Fibroblast of lung (primary cell): Measurements from ENCODE around the gene MAEA. TPM values are rescaled to one million over a fixed set of nuclear protein-coding genes. Genes with fewer than 3 reads are reported as not detected.

Experiments
- DNase-seq, 2 donors: peaks; one replicate each; pipeline versions ENCODE4 v3.0.0 to v3.0.0-alpha.2; 2010; ENCODE audit warnings: low read depth in 2 of 2
- H2AFZ ChIP-seq: 2 replicates; pipeline ENCODE4 v1.5.1; 2012; ENCODE audit warnings: low read length, control low read depth, inconsistent platforms
- H3K27ac ChIP-seq: 2 replicates; pipeline ENCODE4 v1.5.1; 2011; ENCODE audit warnings: low read length, control low read depth; ENCODE audit not compliant: insufficient read depth
- H3K27me3 ChIP-seq: 2 replicates; pipeline ENCODE4 v1.5.1; 2011; ENCODE audit warnings: mild to moderate bottlenecking, low read length; ENCODE audit not compliant: control insufficient read depth, insufficient read depth
- H3K36me3 ChIP-seq: 2 replicates; pipeline ENCODE4 v1.5.1; 2011; ENCODE audit warnings: low read length; ENCODE audit not compliant: control insufficient read depth, insufficient read depth
- H3K4me1 ChIP-seq: 2 replicates; pipeline ENCODE4 v1.5.1; 2011; ENCODE audit warnings: low read length; ENCODE audit not compliant: control insufficient read depth, insufficient read depth; ENCODE audit errors: extremely low read depth
- H3K4me2 ChIP-seq: 2 replicates; pipeline ENCODE4 v1.5.1; 2011; ENCODE audit warnings: low read length, control low read depth; ENCODE audit not compliant: insufficient read depth; ENCODE audit errors: extremely low read depth
- H3K4me3 ChIP-seq, 4 experiments: fragments of 200-600 bp in 1 of 4; sonication (generic) in 1 of 4; replicated peaks in 1 of 4; 2 replicates each; pipeline ENCODE4 v1.5.1; 2011 to 2016; ENCODE audit warnings: low read length in 4 of 4, low read depth in 3 of 4, mild to moderate bottlenecking in 3 of 4, control low read depth in 2 of 4, inconsistent platforms in 1 of 4, mixed read lengths in 1 of 4; ENCODE audit not compliant: insufficient read depth in 1 of 4; ENCODE audit errors: control extremely low read depth in 1 of 4
- H3K79me2 ChIP-seq: 2 replicates; pipeline ENCODE4 v1.5.1; 2012; ENCODE audit warnings: mild to moderate bottlenecking, low read length, inconsistent platforms; ENCODE audit not compliant: control insufficient read depth, insufficient read depth
- H3K9ac ChIP-seq: 2 replicates; pipeline ENCODE4 v1.5.1; 2011; ENCODE audit warnings: mild to moderate bottlenecking, low read length, control low read depth; ENCODE audit not compliant: insufficient read depth
- H3K9me3 ChIP-seq: 2 replicates; pipeline ENCODE4 v1.5.1; 2012; ENCODE audit warnings: low read depth, low read length; ENCODE audit not compliant: control insufficient read depth, insufficient read depth
- H4K20me1 ChIP-seq: 2 replicates; pipeline ENCODE4 v1.5.1; 2011; ENCODE audit warnings: low read length; ENCODE audit not compliant: control insufficient read depth, insufficient read depth; ENCODE audit errors: extremely low read depth
- CTCF ChIP-seq, 2 donors: IDR thresholded peaks in 1 of 2; conservative IDR thresholded peaks in 1 of 2; 1 replicate in 1 of 2; 2 replicates in 1 of 2; pipeline ENCODE4 v1.5.1; 2011 to 2012; ENCODE audit warnings: low read length in 2 of 2, control low read depth in 1 of 2, inconsistent platforms in 1 of 2, low read depth in 1 of 2, mild to moderate bottlenecking in 1 of 2
- EZH2 ChIP-seq: IDR thresholded peaks from 2 replicates; pipeline ENCODE4 v1.5.1; 2012; ENCODE audit warnings: low read length, control low read depth, mild to moderate bottlenecking; ENCODE audit errors: missing control alignments
- polyA plus RNA-seq, 2 donors: library from polyadenylated mRNA; depleted of rRNA in 1 of 2; stranded (reverse) in 1 of 2; unstranded in 1 of 2; fragments of >200 nt; gene quantifications; 2 replicates each; pipeline ENCODE4 v1.2.1, GENCODE V29; 2011 to 2012; ENCODE audit warnings: missing spikeins in 1 of 2
- total RNA-seq: library from RNA; depleted of rRNA; stranded (reverse); fragments of >200 nt; gene quantifications from 2 replicates; pipeline ENCODE4 v1.2.1, GENCODE V29; 2014

The MAEA gene
- total and polyA plus RNA-seq, 2 donors (not counting 1 experiment from before 2014, with no cell fraction given), result 44.3 to 53.8 TPM

DNA sequence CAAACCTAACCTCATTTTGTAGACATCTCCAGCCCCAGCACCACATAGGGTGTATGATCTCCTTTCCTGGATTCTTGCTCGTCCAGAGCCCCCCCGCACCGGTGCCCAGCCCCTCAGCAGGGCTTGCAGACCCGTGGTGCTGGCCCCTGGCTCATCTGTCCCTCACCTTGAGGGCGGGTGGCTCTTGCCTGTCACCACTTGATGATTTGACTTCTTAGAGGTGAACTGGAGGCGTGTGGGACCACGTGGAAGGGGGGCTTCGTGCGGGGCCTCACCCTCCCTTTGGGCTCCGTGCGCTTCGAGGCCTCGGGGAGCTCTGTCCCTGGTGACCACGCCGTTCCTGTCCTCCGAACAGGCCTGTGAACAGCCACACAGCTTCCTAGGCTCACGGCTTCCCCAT lies 72.8 kb downstream of the MAEA start:
- Histone ChIP-seq H3K4me3 (no peak overlapping the region), H3K4me1 (no peaks in the 10 kb centered on the region), H3K27me3 (no peaks in the 10 kb centered on the region), H3K4me2 (no peak overlapping the region), H3K9me3 (no peaks in the 10 kb centered on the region), H2AFZ (no peak overlapping the region), H4K20me1 (no peaks in the 10 kb centered on the region), H3K9ac (no peak overlapping the region), H3K79me2 (no peaks in the 10 kb centered on the region), H3K36me3 (peaks cover 9% of the 10 kb centered on the region), H3K27ac (no peak overlapping the region)
- no peak for DNase-seq
- TF ChIP-seq EZH2 (no peak), CTCF (conservative IDR thresholded peaks at IDR 0.05 in 1 of 2, IDR thresholded peaks at IDR 0.05 in 1 of 2; ENCODE audit: low read depth in 1 of 2, low read length in 2 of 2) (no peak)

- H3K27me3 ChIP-seq, result no peaks in the 10 kb centered on the region
- H3K36me3 ChIP-seq, result peaks cover 3% of the 10 kb centered on the region
- H3K4me2 ChIP-seq, result no peak overlapping the region
- no peak overlapping the region for H3K4me3 ChIP-seq
- TF ChIP-seq CTCF (conservative IDR thresholded peaks at IDR 0.05 in 1 of 2, IDR thresholded peaks at IDR 0.05 in 1 of 2; ENCODE audit: low read depth in 1 of 2, low read length in 2 of 2), result no peak
- TF ChIP-seq EZH2, result no peak
- no peaks in the 10 kb centered on the region for H3K9me3 ChIP-seq
- no peaks in the 10 kb centered on the region for H3K79me2 ChIP-seq
- H2AFZ ChIP-seq, result no peak overlapping the region
- no peak for DNase-seq
- H3K27ac ChIP-seq, result no peak overlapping the region
- H4K20me1 ChIP-seq, result no peaks in the 10 kb centered on the region
- H3K4me1 ChIP-seq, result no peaks in the 10 kb centered on the region
- no peak overlapping the region for H3K9ac ChIP-seq
These were observed 73.8 kb downstream of the MAEA start for GRCh38 chr4:1363513-1363912.

GRCh38 chr4:1364217-1364616 lies 74.5 kb downstream of the MAEA start:
- DNase-seq, result no peak
- no peak overlapping the region for H3K4me3 ChIP-seq
- H3K9me3 ChIP-seq, result no peaks in the 10 kb centered on the region
- TF ChIP-seq EZH2 (no peak), CTCF (conservative IDR thresholded peaks at IDR 0.05 in 1 of 2, IDR thresholded peaks at IDR 0.05 in 1 of 2; ENCODE audit: low read depth in 1 of 2, low read length in 2 of 2) (no peak)
- no peak overlapping the region for H3K4me2 ChIP-seq
- no peaks in the 10 kb centered on the region for H3K79me2 ChIP-seq
- no peaks in the 10 kb centered on the region for H4K20me1 ChIP-seq
- no peak overlapping the region for H3K9ac ChIP-seq
- H3K36me3 ChIP-seq, result peaks cover 5% of the 10 kb centered on the region
- no peaks in the 10 kb centered on the region for H3K4me1 ChIP-seq
- no peak overlapping the region for H2AFZ ChIP-seq
- H3K27me3 ChIP-seq, result no peaks in the 10 kb centered on the region
- H3K27ac ChIP-seq, result no peak overlapping the region
